Fibroblast of peridontal ligament (primary cell): ENCODE results near the gene TCF4.

Experiments used
- DNase-seq: peaks from one replicate; pipeline ENCODE4 v3.0.0-alpha.2; 2010; ENCODE audit errors: extremely low read depth

TCF4 gene

DNA sequence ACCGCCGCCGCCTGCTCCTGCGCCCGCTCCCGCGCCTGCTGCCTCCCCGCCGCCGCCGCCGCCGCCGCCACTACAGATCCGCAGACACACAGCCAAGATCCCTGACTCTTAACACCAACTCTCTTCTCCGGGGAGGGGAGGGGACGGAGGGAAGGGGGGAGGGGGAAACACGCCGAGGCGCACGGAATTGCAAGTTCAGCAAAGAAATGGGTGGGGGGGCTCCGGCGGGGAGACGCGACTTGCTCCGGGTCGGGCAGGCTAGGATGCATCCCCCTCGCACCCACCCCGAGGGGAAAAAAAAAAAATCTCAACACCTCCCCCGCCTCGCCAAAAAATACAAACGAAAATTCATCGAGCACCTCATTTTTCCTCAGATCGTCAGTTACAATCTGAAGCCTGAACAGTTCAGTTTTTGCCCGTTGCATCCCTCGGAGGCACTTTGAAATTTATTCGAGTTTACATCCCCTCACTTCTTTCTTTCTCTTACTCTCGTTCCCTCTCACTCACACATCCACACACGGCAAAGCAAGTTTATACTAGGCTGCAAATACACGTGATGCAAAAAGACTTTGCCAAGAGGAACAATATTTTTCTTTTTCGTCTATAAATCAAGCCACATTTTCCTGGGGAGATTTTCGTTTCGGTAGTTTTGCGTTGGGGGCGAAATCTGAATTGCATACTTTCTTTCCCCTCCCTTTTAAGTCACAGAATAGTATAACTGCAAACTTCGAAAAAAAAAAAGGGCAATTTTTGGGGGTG lies at the start of gene TCF4:
TCF4 (minus strand) TSS at position 82 of the 759 bp plus-strand sequence. CDS start 1,076 bp downstream, outside the sequence.
- peak; percentile 60 for DNase-seq

DNA sequence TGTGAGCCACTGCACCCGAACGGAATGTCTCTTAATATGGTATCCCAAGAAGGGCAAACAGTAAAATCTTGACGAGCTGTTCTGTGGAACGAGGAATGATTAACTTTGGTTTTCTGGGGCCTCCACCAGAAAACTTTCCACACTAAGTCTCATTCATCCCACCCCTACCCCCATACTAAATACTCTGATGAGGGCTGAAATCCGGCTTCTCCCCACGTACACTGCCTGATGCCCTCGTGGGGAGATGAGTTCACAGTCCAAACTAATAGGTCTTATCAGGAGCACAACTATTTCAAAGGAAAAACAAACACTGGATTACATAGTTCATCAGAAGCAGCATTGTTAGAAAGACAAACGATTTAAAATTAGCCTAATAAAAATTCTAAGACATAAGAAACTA lies 49.2 kb upstream of the TCF4 start:
- no peak for DNase-seq

DNA sequence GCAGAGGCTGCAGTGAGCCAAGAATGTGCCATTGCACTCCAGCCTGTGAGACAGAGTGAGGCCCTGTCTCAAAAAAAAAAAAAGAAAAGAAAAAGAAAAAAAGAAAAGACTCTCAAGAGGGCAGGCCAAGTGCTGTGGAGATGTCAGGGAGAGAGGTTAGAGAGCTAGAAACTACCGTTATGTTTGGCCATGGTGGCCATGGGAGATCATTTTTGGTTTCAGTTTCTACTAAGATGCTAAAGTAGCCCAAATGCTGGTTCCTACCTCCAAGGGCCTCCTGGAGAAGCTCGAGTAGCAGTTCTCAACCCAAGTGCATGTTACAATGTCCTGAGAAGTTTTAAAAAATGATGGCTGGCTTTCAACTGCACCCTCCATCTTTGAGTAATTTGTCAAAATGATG lies 47.4 kb upstream of the TCF4 start:
- no peak for DNase-seq

DNA sequence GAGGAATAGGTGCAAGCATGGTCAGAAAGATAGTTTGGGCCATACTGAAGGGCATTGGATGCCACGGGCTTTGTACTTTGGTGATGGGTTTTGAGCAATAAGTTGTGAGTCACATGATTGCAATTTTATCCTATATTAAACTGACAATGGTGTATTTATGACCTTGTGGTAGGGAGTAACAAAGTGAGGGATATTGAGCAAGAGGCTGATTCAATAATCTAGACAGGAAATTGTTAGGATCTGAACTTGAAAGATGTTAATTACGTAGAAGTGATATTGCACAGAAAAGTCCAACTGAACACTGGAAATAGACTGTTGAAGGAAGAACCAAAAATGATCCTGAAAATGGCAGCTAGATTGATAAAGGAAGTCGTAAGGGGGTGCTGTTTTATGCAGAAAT lies 46.6 kb upstream of the TCF4 start:
- DNase-seq, result peak; percentile 58

DNA sequence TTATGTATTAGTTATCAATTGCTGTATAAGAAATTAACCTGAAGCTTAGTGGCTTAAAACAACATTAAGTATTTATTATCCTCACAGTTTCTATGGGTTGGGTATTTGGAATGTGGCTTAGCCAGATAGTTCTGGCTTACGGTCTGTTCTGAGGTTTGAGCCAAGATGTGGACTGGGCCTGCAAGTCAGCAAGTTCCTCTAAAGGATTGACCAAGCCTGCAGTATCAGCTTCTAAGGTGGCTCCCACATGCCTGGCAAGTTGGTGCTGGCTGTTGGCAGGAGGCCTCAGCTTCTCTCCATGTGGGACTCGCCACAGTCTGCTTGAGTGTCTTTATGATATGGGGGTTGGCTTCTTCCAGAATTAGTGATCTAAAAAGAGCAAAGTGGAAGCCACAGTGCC lies 45.0 kb upstream of the TCF4 start:
- peak; percentile 7 for DNase-seq

DNA sequence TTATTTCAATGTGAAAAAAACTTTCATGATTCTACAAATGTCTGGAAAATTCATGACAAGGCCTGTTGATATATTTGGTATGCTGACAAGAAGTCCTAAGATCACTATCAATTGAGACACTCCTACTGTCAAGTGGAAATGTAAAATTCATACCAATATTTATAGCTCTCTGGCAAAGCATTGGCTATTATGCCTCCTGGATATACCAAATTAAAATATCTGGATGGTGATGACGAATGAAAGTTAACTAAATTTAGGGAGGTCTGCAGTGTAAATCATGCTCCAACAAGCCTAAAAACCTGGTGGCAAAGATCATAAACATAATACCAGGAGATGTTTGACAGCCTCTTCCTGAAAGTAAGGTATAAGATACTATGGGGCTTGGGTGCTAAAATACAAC lies 41.1 kb upstream of the TCF4 start:
- DNase-seq, result no peak

DNA sequence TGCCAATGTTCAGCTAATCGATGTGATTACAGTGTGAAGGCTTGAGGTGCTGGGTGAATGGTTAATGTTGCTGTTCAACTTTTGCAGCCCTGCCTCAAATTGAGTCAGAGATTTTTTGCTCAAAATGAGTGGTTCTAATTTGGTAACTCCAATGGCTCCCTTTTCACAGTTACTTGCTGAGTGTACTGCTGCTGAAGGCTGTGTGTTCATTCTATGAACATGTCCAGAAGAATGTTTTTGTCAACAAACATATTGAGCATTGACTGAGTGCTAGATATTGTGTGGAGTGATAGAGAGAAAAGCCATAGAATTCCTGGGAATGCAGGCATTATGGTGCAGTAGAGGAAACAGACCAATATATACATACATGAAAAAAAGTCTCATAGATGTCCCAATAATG lies 39.0 kb upstream of the TCF4 start:
- DNase-seq, result no peak

DNA sequence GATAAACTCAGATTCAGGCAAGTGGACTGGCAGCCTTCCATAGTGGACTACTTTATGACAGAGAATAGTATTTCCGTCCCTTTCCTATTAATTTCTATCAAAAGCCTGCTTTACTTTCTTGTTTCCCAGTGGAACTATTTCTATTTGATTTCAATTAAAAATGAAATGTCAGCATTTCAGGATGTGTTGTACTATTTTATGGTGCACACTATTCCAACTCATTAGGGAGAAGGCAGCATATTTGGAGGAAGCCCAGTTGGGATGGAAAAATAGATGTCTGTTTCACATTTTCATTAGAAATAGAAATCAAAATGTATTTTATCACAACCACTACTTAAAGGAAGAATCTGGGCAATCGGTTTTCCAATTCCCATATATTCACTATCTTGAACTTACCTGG lies 37.9 kb upstream of the TCF4 start:
- no peak for DNase-seq

DNA sequence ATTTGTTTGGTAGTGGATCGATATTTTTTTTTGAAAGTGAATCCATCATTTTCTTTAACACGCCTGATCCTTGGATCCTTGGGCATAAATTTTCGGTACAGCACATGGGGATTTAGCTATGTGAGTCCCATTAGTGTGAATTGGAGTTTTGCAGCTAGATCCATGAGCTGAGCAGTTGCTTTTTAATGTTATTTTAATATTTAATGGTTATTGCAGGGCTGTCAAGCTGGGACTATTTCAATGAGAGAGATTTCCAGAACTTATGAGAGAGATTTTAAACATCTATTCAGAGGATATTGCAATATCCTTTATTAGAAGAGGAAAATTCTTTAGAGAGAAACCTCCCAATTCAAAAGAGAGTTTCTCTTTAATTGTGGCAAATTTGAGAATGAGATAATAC lies 35.6 kb upstream of the TCF4 start:
- DNase-seq, result no peak

DNA sequence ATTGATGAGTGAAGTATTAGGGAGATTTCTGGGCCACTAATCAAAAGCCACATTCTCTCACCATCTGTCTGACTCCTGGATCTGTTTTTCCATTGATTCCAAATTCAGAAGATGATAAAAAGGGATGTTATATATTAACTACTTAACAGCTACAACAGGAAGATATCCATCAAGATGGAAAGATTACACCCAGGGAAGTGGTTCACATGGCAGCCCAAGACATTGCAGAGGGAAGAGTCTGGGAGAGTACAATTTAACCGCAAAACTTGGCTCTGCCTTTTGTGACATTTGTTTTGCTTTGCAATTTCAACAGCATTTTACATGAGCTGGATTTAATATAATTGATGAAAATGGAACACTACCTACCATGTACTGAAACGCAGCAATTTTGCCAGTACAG lies 22.5 kb upstream of the TCF4 start:
- no peak for DNase-seq

DNA sequence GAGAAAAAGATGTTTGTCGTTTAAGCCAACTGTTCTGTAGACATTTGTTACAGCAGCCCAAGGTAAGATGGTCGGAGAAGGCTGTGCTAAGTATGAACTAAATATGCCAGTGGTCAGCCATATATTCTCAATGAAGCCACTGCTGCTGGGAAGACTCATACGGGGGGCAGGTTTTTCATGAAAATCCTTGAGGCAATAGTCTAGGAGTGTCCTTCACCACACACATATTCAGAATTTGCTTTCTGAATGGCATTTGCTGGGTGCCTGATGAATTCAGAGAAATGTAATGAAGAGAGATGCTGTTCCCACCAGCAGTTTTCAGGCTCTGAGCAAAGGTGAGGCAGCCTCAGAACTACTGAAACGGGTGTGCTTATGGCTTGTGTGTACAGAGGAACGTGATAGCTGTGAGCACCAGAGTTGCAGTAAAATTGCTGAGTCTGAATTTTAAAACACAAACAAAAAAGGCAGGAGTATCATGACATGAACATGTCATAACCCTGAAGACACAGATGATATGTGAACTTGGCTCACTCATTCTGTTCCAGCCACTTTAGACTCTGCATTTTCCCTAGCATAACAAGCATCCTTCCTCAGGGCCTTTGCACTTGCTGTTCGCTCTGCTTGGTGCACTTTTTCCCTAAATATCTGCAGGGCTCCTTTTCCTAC lies 21.3 kb upstream of the TCF4 start:
- no peak for DNase-seq

DNA sequence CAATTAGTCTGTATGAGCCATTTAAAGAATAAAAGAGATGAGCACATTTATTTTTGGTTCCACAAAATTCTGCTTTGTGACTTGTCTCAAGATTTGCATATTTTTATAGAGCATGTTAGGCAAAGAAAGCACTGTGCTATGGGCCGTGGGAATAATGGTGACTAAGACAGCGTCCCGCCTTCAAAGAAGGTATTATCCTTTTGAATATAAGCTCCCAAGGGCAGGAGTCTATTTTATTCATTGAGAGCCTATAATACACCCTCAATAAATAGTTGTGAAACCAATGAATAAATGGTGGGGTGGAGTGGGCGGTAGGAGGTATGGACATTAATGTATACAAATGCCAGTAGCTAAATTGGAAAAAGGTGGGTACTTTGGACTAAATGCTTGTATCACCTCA lies 20.5 kb upstream of the TCF4 start:
- DNase-seq, result no peak

DNA sequence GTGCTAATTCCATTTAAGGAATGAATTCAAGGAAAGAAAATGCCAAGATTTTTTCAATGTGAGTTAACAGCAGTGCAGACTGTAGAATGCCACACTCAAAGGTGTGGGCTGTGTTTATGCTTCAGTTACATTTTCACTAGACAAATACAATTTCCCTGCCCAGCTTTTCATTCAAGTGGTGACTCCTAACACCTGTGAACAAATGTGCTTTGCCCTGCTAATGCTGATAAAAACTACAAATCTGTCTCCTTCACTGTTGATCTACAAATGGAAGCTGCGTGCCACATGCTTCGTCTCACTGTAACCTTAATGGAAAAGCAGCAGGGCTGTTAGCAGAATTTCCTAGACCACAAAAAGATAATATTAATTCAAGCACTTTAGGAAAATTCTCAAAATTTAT lies 19.8 kb upstream of the TCF4 start:
- no peak for DNase-seq

DNA sequence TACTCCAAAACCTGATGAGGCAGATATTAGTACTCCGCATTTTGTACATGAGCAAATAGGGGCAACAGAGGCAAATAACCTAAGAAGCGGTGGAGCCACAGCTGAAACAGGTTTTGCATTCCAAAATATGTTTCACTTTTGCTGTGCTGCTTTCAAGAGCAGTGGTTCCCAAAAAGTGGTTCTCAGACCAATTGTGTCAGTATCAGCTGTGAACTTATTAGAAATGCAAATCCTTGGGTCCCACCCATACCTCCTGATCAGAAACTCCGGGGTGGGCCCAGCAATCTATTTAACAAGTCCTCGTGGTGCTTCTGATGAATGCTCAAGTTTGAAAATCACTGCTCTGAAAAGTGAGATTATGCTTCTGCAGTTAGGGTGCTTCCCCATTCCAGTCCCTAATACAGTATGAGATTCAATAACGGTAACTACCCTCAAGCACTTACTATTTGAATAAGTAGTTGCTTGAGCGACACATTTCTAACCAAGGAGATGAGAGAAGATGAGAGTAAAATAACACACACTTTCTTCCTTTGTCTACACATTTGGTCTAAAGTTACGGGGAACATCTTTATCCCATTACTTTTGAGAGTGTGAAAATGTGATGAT lies 17.8 kb upstream of the TCF4 start:
- DNase-seq, result no peak

DNA sequence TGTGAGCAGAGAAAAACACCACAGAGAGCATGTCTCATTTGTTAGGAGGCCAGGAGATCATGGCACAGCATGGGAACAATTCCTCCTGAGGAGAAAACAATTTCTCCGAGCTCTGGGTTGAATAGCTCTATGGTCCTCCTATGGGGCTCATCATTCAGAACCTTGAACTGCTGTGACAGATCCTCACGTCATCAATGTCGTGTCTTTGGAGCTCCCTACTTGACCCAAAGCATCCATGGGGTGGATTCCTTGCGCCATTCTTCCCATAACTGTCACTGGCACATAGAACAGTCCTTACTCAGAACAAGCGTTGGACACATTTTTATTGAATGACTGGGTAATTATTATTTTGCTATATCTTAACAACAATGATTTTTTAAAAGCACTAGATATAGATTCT lies 15.8 kb upstream of the TCF4 start:
- DNase-seq, result no peak

DNA sequence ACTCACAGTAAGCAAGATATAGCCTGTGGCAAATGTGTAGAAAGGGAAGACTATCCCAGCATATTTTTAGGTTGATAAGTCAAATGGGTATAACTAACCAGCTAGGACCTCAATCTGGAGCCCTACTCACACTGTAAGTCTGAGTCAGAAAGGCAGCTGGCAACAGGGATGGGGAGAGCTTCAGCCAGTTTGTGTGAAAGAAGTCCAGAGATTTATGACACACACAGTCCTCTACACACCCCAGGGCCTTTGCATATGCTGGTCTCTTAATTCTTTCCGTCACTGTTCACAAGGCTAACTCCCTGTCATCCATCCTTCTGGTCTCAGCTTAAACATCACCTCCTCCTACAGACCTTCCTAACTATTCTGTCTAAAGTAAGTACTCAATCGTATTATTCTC lies 5.9 kb upstream of the TCF4 start:
- no peak for DNase-seq

DNA sequence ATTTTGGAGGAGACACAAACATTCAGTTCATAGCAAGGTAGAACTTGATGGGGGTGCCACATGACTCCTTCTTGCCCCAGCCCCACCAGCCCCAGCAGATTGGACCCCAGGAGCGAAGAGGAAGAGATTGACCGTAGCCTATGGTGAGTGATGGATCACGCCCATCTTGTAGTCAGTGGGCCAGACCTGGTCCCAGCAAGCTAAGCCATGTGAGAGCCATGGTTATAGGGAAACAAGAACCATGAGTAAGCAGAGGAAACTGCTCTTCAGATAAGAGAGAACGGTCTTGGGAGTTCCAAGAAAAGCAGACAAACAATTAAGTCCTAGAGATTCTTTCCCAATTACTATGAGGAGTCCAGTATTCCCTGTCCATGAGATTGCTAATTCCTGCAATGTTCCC lies 4.6 kb upstream of the TCF4 start:
- no peak for DNase-seq

DNA sequence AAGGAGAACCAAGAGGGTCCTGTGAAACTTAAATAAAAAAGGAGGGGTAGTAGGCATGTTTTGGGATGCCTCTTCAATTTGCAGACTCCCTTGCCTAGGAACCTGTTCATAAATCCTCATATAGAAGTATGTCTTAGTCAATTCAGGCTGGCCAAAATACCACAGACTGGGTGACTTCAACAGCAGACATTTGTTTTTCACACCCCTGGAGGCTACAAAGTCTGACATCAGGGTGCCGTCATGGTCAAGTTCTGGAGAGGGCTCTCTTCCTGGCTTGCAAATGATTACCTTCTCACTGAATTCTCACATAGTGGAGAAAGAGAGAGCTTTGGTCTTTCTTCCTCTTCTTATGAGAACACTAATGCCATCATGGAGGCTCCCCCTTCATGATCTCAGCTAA lies 4.1 kb upstream of the TCF4 start:
- DNase-seq, result no peak

DNA sequence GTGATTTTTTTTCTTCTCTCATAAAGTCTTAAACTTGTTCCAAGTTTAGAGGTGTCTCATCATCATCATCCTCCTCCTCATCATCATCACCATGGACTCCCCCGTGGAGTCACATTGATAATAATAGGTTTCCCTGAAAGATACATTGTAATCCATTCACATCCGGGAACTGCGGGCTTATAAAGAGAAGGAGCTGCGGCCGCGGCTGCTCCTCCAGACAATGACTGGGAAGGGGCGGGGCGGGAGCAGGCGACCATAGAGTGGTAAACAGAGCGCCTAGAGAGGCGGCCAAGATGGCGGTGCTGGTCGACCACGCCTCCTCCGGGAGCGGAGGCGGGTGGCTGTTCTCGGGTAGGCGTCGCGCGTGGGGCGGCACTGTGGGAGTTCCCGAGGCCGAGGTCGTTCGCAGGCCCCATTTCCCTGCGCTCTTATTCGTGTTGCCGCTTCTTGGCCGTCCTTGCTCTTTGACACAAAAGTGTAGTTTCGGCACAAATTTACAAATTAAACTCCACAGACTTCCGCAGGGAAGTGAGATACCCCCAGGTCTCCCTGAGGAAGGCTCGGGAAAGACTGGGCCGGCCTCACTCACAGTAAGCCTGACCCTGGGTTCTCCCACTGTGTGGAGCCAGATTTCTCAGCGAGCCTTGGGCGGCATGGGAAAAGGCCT lies 1.8 kb upstream of the TCF4 start:
- peak; percentile 95 for DNase-seq

DNA sequence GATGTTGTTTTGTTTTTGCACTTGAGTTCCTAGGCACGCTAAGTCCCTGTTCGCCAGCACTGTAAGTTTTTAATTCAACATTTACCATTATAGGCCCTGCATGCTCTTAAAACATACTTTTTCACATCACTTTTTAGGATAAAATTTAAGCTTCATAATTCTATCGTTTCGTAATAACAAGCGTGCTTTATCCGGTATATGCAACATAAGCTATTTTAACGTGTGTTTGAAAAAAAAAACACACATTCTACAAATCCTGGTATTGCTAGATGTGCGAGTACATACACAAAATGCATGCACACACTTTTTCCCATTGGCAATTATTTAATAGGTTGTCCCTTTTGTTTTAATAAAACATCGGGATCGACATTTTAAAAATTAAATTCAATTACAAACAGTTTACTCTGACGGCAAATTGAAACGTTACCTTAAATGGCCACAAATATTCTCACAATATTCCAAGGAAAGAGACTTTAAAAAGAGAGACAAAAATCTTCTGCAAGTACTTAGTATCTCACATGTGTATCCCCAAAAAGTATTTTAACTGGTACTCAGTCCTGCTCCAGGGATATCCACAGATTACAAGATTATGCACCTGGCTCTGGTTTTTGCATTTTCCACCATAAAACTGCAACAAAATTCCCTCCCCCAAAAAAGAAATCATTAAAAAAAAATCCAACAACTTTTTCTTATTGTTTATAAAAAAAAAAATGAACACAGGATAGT lies 1.0 kb upstream of the TCF4 start:
- DNase-seq, result no peak

DNA sequence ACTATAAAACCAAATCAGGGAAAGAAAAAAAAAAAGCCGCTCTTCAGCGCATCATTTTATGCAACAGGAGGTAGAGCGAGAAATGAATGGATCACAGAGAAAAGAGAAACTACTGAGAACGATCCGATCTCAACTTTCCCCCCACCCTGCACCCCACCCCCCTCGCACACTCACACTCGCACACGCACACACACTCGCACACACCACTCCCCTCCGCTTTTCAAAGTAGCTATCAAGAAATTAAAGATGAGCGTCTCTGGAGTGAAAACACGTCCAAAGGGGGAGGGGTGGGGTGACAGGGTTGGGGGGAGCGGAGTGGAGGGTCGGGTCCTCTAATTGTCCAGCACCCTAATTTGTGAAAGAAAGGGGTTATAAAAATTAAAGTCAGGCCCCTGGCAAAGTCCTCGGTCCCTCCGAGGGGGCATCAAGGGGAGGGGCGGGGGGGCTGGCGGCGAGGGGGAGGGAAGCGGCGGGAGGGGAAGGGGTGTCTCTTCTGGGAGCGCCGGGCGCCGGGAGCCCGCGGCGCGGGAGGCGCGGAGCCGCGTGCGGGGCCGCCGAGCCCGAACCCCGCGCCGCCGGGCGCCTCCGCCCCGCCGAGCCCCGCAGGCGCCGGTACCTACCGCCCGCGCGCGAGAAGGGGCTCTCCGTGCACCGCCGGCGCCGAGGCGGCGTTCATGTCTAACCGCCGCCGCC lies 428 bp downstream of the TCF4 start:
- peak; percentile 55 for DNase-seq
